ENCODE measurements around the gene SORCS2. TPM values are rescaled to one million over a fixed set of nuclear protein-coding genes. Genes with fewer than 3 reads are reported as not detected.

The SORCS2 gene
- total RNA-seq, 1 donor from 2014 or later, result 5.2 TPM

GRCh38 chr4:7248857-7249256, 56.5 kb downstream of the SORCS2 start:
- H3K4me2 ChIP-seq, result no peak overlapping the region
- H3K36me3 ChIP-seq, result no peaks in the 10 kb centered on the region
- H3K27me3 ChIP-seq, result no peaks in the 10 kb centered on the region
- Mint-ChIP-seq H3K9me3 (peaks cover 8% of the 10 kb centered on the region), H3K4me3 (no peak overlapping the region), H3K36me3 (no peaks in the 10 kb centered on the region), H3K27ac (no peak overlapping the region), H3K27me3 (ENCODE audit: insufficient read depth, low read depth) (peaks cover 2% of the 10 kb centered on the region), H3K4me1 (peaks cover 18% of the 10 kb centered on the region)
- no peak overlapping the region for H3K9ac ChIP-seq
- no peak overlapping the region for H3K27ac ChIP-seq
- H4K20me1 ChIP-seq (ENCODE audit: low read depth), result peaks cover 7% of the 10 kb centered on the region
- no peak for DNase-seq (ENCODE audit: low spot score)
- peaks cover 12% of the 10 kb centered on the region for H3K4me1 ChIP-seq
- no peaks in the 10 kb centered on the region for H3K9me3 ChIP-seq (ENCODE audit: low read depth)
- no peak overlapping the region for H2AFZ ChIP-seq (replicated peaks)
- no peaks in the 10 kb centered on the region for H3K79me2 ChIP-seq (ENCODE audit: low read depth)
- TF ChIP-seq EZH2 (IDR thresholded peaks at IDR 0.05), result no peak
- no peak for TF ChIP-seq CTCF (IDR thresholded peaks at IDR 0.05)
- TF ChIP-seq EZH2phosphoT487 (IDR thresholded peaks at IDR 0.05), result no peak
- no peak overlapping the region for H3K4me3 ChIP-seq
- no peaks in the 10 kb centered on the region for H3F3A ChIP-seq (ENCODE audit: low read depth)

GRCh38 chr4:7251321-7251720, 59.0 kb downstream of the SORCS2 start:
- H3K36me3 ChIP-seq, result no peaks in the 10 kb centered on the region
- H3K4me3 ChIP-seq, result no peak overlapping the region
- no peak overlapping the region for H2AFZ ChIP-seq (replicated peaks)
- H3K9me3 Mint-ChIP-seq, result peaks cover 8% of the 10 kb centered on the region
- no peaks in the 10 kb centered on the region for H3K27me3 ChIP-seq
- H3K27ac ChIP-seq, result no peak overlapping the region
- no peaks in the 10 kb centered on the region for H3K36me3 Mint-ChIP-seq
- H3F3A ChIP-seq (ENCODE audit: low read depth), result no peaks in the 10 kb centered on the region
- no peak overlapping the region for H3K9ac ChIP-seq
- no peak overlapping the region for H3K4me2 ChIP-seq
- DNase-seq (ENCODE audit: low spot score), result no peak
- H3K27me3 Mint-ChIP-seq (ENCODE audit: insufficient read depth, low read depth), result peaks cover 7% of the 10 kb centered on the region
- peaks cover 30% of the 10 kb centered on the region for H3K4me1 Mint-ChIP-seq
- no peaks in the 10 kb centered on the region for H3K9me3 ChIP-seq (ENCODE audit: low read depth)
- H3K4me3 Mint-ChIP-seq, result no peak overlapping the region
- H3K79me2 ChIP-seq (ENCODE audit: low read depth), result no peaks in the 10 kb centered on the region
- no peak overlapping the region for H3K27ac Mint-ChIP-seq
- H4K20me1 ChIP-seq (ENCODE audit: low read depth), result peaks cover 7% of the 10 kb centered on the region
- TF ChIP-seq CTCF (IDR thresholded peaks at IDR 0.05) (no peak), EZH2 (IDR thresholded peaks at IDR 0.05) (no peak), EZH2phosphoT487 (IDR thresholded peaks at IDR 0.05) (no peak)
- peaks cover 12% of the 10 kb centered on the region for H3K4me1 ChIP-seq

GRCh38 chr4:7252051-7252450, 59.7 kb downstream of the SORCS2 start:
- no peaks in the 10 kb centered on the region for H3K9me3 ChIP-seq (ENCODE audit: low read depth)
- H3K4me3 Mint-ChIP-seq, result no peak overlapping the region
- peaks cover 35% of the 10 kb centered on the region for H3K4me1 Mint-ChIP-seq
- no peaks in the 10 kb centered on the region for H3K36me3 Mint-ChIP-seq
- H3K4me1 ChIP-seq, result peaks cover 12% of the 10 kb centered on the region
- H3K9me3 Mint-ChIP-seq, result peaks cover 8% of the 10 kb centered on the region
- no peaks in the 10 kb centered on the region for H3K79me2 ChIP-seq (ENCODE audit: low read depth)
- no peak overlapping the region for H3K4me3 ChIP-seq
- H2AFZ ChIP-seq (replicated peaks), result no peak overlapping the region
- peaks cover 7% of the 10 kb centered on the region for H3K27me3 Mint-ChIP-seq (ENCODE audit: insufficient read depth, low read depth)
- H4K20me1 ChIP-seq (ENCODE audit: low read depth), result peaks cover 7% of the 10 kb centered on the region
- no peak for TF ChIP-seq CTCF (IDR thresholded peaks at IDR 0.05)
- TF ChIP-seq EZH2 (IDR thresholded peaks at IDR 0.05), result no peak
- no peak for TF ChIP-seq EZH2phosphoT487 (IDR thresholded peaks at IDR 0.05)
- no peaks in the 10 kb centered on the region for H3K36me3 ChIP-seq
- no peaks in the 10 kb centered on the region for H3K27me3 ChIP-seq
- H3K27ac Mint-ChIP-seq, result no peak overlapping the region
- H3K9ac ChIP-seq, result no peak overlapping the region
- no peak overlapping the region for H3K27ac ChIP-seq
- no peak for DNase-seq (ENCODE audit: low spot score)
- no peaks in the 10 kb centered on the region for H3F3A ChIP-seq (ENCODE audit: low read depth)
- H3K4me2 ChIP-seq, result no peak overlapping the region

Measured in neural progenitor cell (in vitro differentiated cells).